ENCODE measurements around the gene SRRM4.

SRRM4 gene, protein sequence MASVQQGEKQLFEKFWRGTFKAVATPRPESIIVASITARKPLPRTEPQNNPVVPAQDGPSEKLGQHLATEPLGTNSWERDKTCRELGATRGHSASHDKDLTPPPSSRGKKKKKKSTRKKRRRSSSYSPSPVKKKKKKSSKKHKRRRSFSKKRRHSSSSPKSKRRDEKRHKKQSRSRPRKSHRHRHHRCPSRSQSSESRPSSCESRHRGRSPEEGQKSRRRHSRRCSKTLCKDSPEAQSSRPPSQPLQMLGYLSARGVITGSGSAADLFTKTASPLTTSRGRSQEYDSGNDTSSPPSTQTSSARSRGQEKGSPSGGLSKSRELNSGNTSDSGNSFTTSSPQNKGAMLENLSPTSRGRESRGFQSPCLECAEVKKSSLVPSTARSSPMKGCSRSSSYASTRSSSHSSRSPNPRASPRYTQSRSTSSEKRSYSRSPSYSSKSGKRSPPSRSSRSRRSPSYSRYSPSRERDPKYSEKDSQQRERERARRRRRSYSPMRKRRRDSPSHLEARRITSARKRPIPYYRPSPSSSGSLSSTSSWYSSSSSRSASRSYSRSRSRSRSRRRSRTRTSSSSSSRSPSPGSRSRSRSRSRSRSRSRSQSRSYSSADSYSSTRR

DNA sequence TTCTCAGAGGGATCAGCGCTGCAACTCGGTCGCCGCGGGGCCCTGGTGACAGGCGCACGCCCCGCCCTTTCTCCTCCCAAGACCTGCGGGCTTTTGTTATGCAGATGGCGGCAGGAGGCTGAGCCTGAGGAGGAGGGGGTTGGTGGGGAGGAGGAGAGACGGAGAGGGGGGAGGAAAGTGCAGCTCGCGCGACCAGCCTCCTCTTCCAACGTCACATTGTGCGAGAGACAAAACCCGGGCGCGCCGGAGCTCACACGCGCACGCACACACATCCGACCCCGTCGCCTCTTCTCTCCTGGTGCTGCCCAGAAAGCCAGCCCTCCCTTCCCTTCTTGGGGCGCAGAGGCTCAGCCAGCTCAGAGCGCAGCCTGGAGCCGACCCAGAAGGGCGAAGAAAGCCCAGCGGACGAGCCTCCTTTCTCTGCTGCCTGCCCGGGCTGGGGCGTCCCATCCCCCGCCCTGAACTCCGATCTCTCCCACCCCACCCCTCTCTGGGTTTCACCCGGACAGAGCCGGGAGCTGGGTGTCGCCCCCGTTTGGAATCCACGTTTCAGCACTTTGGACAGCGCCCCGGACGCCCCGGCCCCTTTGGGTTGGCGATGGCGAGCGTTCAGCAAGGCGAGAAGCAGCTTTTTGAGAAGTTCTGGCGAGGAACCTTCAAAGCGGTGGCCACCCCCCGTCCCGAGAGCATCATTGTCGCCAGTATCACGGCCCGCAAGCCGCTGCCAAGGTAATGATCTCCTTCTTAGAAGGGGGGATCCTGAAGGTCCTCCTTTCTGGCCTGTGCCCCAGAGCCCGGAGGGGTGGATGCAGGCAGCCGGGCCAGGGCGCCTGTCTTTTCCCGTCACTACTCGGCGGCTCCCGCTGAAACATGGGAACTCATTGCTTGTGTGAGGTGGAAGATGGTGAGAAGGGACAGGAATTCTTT lies at the start of gene SRRM4:
Gene SRRM4 (plus strand): TSS at position 257 of the 927 bp plus-strand sequence. CDS start 342 bp downstream, at position 599.
- no peak within 1 kb of the TSS for H3K4me3 ChIP-seq (ENCODE audit: low read depth, low read length)
- no peak for DNase-seq (ENCODE audit: low read depth)
- in situ Hi-C loops (cut with HindIII; ENCODE audit: low sequenced_read_pairs): no loop called here
- TF ChIP-seq, protein P1, sequence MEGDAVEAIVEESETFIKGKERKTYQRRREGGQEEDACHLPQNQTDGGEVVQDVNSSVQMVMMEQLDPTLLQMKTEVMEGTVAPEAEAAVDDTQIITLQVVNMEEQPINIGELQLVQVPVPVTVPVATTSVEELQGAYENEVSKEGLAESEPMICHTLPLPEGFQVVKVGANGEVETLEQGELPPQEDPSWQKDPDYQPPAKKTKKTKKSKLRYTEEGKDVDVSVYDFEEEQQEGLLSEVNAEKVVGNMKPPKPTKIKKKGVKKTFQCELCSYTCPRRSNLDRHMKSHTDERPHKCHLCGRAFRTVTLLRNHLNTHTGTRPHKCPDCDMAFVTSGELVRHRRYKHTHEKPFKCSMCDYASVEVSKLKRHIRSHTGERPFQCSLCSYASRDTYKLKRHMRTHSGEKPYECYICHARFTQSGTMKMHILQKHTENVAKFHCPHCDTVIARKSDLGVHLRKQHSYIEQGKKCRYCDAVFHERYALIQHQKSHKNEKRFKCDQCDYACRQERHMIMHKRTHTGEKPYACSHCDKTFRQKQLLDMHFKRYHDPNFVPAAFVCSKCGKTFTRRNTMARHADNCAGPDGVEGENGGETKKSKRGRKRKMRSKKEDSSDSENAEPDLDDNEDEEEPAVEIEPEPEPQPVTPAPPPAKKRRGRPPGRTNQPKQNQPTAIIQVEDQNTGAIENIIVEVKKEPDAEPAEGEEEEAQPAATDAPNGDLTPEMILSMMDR (IDR thresholded peaks at IDR 0.05; ENCODE audit: low read depth, low read length, missing control alignments): no peak

DNA sequence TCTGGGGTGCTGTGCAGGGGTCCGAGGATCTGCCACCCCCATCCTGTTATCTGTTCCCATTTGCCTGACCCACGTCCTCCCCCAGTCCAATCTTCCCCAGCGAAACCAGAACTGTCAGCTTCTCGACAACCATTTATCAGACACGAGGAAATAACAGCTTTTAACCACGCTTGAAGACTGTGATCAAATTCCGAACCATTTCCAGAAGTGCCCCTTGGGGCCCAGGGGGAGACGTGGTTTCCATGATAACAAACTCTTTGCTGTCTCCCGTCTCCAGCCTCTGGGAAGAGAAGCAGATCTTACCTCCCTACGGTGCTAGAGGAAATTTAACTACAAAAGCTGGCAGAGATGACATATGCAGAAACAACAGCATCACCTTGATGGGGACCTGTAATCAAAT lies 35.1 kb upstream of the SRRM4 start:
- no peak overlapping the region for H3K4me3 ChIP-seq (ENCODE audit: low read depth, low read length)
- in situ Hi-C loops (cut with HindIII; ENCODE audit: low sequenced_read_pairs): no loop called here
- no peak for DNase-seq (ENCODE audit: low read depth)
- TF ChIP-seq, protein P1 (IDR thresholded peaks at IDR 0.05; ENCODE audit: low read depth, low read length, missing control alignments): no peak

DNA sequence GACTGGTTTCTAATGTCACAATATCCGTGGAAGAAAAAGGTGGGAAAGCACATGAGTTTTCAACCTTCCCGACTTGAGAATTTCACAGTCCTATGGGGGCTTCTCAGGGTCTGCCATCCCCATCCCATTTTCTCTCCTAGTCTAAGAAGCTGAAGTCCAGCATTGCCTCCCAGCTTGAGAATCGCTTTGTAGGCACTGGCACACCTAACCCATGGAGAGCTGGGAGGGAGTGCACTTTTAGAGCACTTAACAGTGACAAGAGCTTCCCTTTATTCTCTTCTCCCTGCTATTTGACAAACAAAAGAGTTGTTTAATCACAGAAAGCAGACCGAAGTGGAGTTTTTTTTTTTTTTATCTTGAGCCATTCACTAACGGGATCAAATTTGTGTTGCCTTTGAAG lies 22.8 kb upstream of the SRRM4 start:
- H3K4me3 ChIP-seq (ENCODE audit: low read depth, low read length): no peak overlapping the region
- DNase-seq (ENCODE audit: low read depth): no peak
- TF ChIP-seq, protein P1 (IDR thresholded peaks at IDR 0.05; ENCODE audit: low read depth, low read length, missing control alignments): no peak
- in situ Hi-C loops (cut with HindIII; ENCODE audit: low sequenced_read_pairs): no loop called here

GRCh38 chr12:118959348-118959747 lies 22.0 kb upstream of the SRRM4 start:
- in situ Hi-C loops (cut with HindIII; ENCODE audit: low sequenced_read_pairs): no loop called here
- H3K4me3 ChIP-seq (ENCODE audit: low read depth, low read length): no peak overlapping the region
- DNase-seq (ENCODE audit: low read depth): no peak
- TF ChIP-seq, protein P1 (IDR thresholded peaks at IDR 0.05; ENCODE audit: low read depth, low read length, missing control alignments): no peak

DNA sequence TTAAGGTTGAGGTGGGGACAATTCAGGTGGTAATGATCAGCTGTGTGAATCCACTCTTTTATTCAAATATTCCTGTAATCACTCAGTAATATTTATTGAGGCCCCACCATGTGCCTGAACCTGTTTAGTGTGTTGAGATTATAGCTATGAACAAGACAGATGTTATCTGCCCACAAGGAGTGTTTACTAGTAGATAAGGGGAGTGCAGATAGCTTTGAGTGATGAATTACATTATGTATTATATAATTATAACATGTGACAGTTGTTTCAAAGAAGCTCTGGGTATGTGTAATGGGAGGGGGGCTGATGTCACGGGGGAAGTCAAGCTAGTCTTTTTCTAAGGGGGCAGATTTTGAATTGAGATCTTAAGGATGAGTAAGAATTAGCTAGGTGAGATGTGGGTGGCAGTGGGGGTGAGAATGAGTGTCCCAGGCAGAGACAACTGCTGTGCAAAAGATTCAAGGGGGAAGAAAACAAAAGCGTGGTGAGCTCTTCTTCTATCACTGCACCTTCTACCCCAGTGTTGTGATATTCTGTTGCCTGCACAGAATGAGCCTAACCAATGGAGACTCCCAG lies 21.3 kb upstream of the SRRM4 start:
- in situ Hi-C loops (cut with HindIII; ENCODE audit: low sequenced_read_pairs): no loop called here
- no peak for DNase-seq (ENCODE audit: low read depth)
- TF ChIP-seq, protein P1 (IDR thresholded peaks at IDR 0.05; ENCODE audit: low read depth, low read length, missing control alignments): no peak

DNA sequence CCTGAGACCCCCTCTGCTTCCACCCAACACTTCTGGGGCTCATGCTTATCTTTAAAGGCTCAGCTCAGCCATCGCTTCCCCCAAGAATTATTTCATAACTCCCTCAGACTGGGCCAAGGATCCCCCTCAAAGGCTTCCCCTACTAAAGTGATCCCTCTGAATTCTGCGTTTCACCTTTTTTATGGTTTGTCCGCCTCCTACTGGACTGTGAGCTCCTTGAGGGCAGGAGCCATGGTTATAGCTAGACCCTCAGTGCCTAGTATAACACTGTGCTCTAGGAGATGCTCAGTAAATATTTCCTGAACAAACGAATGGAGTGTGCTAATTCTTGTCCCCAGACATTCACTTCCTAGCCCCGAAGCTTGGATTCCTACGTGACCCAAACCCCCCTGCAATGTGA lies 20.5 kb upstream of the SRRM4 start:
- TF ChIP-seq, protein P1 (IDR thresholded peaks at IDR 0.05; ENCODE audit: low read depth, low read length, missing control alignments): no peak
- in situ Hi-C loops (cut with HindIII; ENCODE audit: low sequenced_read_pairs): no loop called here
- H3K4me3 ChIP-seq (ENCODE audit: low read depth, low read length): no peak overlapping the region
- DNase-seq (ENCODE audit: low read depth): no peak

More for the DNA sequence above, 21.3 kb upstream of the SRRM4 start:
- no peak overlapping the region for H3K4me3 ChIP-seq (ENCODE audit: low read depth, low read length)

Measured in astrocyte of the cerebellum (primary cell).